Activated CD4-positive, alpha-beta T cell treated with anti-CD3 and anti-CD28 coated beads for 4 hours (primary cell): ENCODE measurements around the gene HNRNPA0.

ENCODE experiments used
- DNase-seq, 2 donors: peaks; one replicate each; pipeline ENCODE4 v3.0.0-alpha.2; 2020

Gene HNRNPA0

DNA sequence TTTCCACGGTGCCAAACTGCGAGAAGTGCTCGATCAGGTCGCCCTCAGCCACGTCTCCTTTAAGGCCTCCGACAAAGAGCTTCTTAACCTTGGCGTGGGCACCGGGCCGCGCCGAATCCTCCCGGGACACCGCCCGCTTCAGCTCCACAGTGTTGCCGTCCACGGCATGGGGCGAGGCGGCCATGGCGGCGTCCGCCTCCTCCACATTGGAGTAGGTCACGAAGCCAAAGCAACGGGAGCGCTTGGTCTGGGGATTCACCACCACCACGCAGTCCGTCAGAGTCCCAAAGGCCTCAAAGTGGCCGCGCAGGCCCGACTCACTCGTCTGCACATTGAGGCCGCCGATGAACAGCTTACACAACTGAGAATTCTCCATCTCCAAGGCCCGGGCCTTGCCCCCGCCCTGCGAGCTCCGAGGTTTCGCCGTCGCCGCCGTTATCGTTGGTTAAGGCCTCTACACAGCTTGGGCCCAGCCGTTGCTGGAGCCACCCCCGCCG, 424 bp downstream of the HNRNPA0 start:
- DNase-seq = no peak

DNA sequence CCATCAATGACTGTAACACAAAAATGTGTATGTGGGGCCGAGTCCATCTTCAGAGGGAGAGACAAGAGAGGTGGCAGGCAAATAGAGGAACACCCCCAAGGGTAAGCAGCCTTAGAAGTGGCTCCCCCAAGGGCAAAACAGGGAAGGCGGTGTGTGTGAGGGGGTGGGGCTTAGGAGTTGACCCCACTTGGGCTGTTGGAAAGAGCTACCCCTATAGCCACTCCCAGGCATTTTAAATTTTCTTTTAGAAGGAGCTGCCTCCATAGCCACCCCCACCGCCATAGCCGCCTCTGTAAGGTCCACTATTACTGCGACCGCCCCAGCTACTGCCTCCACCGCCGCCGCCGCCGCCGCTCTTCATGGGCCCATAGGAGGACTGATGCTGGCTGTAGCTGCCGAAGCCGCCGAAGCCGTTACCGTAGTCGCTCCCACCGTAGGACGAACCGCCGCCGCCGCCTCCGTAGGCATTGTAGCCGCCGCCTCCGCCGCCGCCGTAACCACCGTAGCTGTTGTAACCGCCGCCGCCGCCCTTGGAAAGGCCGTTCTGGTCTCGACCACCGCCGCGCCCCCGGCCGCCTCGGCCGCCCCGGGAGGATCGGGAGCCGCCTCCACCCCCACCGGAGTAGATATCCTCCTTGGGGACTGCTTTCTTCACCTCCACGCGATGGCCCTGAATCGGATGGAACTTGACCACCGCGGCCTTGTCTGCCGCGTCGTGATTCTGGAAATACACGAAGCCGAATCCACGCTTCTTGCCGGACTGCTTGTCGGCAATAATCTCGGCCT, 1.1 kb downstream of the HNRNPA0 start:
- peak; percentile 32 to 45 for DNase-seq

DNA sequence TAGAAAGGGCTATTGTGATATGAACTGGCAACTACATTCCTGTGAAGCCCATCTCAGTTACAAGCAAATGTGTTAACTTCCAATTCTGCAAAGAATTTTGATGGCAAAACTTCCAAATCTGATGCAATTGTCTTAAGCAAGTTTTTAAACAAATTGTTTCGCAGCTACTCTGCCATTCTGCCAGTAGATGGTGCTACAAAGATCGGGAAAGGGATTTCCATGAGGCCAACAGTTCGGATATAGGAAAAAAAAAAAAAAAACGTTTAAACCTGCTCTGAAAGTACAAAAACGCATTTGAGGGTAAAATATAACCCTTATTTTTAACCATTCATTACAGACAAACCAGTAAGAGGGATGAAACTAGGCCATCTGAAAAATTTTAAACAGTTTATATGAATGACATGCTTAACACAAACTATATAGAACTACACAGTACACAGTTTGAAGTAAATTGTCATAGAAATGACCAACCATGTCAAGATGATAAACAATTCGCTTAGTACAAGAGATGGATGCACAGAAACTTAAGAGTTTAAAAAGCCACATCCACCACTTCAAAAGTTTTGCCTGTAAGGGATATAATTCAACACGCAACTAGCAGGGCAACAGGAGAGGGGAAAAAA, 2.2 kb downstream of the HNRNPA0 start:
- no peak for DNase-seq

DNA sequence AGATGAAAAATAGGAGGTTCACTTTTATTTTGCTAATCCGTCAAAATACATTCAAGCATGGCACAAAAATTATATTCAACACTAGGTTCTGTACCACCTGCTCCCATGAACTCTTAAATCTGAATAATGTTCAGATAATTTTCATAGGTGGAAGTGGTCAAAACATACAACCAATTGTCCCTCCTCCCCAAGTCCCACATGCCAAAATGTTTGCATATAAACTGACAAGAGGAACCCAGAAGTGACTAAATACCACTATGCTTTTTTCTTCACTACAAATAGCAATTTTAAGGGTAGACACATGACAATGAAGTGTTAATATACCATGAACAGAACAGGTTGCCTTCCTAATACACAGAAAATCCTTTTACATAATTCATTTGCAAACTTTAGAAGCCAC, 3.7 kb downstream of the HNRNPA0 start:
- DNase-seq = no peak

DNA sequence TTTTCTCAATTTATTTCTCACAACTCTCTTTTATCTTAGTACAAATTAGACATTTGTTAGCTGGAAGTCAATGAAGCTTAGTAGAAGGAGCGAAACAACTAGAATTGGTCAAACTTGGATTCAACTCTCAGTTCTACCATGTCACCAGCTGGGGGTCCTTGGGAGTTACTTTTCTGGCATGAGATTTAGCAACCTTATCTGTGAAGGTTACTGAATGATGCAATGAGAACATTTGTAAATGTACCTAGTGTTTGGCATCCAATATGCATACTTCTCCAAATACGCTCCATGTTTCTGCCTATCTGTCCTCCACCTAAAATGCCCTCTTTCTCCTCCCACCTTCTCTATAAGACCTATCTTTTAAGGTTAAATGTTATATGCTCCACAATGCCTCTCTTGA, 6.3 kb downstream of the HNRNPA0 start:
- no peak for DNase-seq

DNA sequence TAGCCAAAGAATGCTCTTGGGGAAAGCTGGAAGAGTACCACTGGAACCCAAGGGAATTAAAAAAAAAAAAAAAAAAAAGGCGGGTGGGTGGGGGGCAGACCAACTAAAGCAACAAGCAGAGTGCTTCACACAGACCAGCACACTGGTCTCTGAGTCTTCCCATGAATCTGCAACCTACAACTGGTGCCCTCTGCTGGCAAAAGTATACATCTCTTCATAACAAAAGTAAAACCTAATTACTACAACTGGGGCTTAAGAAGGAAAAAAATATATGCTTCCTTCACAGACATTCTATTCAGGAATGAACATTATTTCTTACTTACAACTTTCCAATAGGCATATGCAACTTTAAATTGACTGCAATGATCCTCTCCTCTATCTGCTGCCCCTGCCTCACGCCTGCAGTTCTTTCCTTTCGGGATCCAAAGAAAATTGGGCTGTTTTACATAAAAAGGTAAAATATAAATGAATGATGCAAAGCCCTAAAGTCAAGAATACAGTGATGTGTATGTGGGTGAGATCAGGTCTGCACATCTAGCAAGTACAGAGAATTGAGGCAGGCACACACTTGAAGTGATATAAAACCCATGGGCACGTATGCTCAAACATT, 11.0 kb downstream of the HNRNPA0 start:
- peak; percentile 63 to 70 for DNase-seq

DNA sequence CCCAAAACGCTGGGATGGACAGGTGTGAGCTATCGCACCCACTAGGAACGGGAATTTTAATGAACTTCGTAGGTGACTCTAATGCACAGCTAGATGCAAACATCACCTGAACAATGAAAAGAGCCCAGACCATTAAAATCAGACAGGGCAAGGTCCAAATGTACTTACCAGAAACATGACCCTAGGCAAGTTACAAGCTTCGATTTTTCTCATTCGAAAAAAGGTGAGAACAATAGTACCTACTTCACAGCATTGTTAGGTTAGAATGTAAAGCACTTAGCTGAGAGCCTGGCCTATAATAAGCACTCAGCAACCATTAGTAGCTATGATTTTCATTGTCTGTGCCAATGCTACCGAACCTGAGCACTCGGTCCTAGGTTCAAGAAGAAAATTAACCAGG, 12.4 kb downstream of the HNRNPA0 start:
- DNase-seq = no peak

DNA sequence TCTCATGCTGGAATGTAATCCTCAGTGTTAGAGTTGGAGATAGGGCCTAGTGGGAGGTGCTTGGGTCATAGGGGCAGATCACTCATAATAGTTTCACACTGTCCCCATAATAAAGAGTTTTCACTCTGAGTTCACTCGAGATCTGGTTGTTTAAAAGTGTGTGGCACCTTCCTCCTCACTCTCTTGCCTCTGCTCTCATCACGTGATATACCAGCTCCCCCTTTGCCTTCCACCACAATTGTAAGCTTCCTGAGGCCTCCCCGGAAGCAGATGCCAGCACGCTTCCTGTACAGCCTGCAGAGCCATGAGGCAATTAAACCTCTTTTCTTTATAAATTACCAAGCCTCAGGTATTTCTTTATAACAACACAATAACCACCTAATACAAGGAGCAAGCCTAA, 14.4 kb downstream of the HNRNPA0 start:
- no peak for DNase-seq

DNA sequence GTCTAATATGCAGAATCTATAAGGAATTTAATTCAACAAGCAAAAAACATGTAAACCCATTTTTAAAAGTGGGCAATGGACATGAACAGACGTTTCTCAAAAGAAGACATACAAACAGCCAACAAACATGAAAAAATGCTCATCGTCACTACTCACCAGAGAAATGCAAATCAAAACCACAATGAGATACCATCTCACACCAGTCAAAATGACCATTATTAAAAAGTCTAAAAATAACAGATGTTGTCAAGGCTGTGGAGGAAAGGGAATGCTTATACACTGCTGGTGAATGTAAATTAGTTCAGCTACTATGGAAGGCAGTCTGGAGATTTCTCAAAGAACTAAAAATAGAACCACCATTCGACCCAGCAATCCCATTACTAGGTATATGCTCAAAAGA, 15.2 kb downstream of the HNRNPA0 start:
- no peak for DNase-seq

DNA sequence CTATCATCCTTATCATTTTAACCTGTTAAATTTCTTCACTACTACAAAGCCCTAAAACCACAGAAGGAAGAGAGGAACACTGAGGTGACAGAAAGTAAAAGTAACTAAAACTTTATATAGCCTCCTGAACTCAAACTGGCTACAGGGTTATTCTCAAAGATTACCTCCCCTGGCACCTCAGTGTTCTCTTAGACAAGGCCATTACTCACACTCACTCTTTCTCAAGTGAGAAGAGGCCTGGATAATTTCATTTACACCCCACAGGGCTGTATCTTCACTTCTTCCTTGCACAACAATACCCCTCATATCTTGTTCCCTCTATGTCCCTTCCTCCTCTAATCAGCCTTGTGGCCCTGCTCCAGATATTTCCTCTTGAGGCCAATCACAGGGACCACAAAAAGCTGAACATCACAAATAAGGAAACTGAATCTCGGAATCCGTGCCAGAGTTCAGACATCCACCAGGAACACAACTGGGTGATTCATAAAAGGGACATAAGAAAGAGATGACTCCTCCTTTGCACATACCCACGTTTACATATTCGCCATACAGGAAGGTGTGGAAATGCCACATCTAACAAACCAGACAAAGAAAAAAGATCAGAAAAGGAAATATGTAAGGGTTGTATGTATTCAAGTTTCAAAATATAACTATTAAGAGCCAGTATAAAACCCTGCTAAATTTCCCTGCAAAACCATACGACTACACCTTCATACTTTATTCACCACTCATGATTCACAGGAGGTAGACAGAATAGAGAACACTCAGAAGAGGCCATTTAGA, 16.6 kb downstream of the HNRNPA0 start:
- DNase-seq = peak; percentile 19 to 24

DNA sequence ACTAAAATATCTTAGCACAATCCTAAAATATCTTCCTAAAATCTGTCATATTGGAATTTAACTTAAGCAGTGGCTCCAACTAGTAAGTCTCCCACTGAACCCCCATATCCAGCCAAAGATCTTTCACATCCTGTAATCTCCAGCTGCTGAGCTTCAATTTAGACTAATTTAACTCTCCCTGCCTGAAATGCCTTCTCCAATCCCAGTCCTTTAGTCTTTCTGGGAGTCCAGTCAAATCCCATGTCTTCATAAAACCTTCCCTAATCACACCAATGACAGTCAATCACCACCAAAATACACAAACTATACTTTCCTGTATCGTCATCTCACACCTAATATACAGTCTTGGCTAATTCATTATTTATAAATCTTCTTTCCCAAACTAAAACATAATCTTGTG, 17.7 kb downstream of the HNRNPA0 start:
- DNase-seq = no peak

DNA sequence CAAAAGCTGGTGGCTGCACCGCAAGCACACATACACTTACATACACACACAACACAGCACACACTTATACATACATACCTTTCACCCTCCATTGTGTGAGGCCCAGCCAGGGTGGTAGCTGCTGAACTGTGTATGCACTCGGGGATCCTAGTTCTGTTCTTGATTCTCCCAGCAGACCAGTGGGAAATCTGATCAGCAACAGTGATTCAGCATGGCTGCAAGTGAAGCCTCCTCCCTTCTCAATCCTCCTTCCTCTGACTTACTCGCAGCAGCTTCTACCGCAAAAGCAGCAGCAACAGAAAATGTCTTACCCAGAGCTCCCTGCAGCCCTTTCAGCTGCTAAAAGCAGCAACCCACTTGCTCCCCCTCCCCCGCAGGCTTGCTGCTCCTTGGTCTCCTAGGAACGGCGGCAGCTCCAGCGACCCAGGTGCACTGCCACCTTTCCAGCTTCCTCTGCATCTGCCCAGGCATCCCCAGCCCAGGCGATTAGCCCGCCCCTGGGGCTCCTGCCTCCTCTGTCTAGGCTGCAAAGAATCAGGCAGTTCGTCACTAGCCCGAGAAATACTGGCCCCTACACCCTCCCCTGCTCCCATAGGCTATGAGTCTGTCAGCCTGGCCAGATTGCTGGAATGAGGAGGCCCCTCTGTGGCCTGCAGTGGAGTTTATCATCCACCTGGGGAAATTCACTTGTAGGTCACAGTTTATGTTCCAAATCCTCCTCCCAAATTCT, 18.4 kb downstream of the HNRNPA0 start, which contains the start of gene KLHL3:
Gene KLHL3, minus strand, starts transcription at position 535 of the 730 bp plus-strand sequence. Its CDS starts 443 bp downstream, at position 92.
- DNase-seq = peak; percentile 21 to 22

DNA sequence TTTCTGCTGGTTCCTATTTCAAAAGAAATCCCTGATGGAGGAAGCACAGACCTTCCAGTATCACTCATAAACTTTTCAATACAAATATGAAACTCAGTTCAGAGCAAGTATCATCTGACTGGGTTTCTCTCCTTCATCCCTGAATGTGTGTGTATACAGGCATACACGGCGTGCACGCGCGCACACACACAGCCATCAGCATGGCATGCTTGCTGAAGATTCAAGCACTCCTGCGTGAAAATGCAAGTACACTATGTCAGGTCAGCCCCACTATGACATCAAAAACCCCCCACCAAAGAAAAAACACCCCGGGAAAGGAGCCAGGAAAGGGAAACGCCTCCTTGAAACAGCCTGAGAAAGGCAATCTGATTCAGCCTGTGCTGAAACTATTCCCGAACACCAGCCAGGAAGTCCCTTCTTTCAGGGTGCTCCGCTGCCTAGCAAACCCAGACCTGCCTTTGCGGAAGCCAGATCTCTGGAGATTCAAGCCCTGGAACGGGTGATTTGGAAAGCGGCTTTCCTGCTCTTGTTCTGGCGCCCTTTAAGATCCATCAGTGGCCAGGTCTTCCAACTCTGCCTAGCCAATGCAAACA, 19.1 kb downstream of the HNRNPA0 start:
- DNase-seq = peak in 1 of 2 donors; percentile 16

DNA sequence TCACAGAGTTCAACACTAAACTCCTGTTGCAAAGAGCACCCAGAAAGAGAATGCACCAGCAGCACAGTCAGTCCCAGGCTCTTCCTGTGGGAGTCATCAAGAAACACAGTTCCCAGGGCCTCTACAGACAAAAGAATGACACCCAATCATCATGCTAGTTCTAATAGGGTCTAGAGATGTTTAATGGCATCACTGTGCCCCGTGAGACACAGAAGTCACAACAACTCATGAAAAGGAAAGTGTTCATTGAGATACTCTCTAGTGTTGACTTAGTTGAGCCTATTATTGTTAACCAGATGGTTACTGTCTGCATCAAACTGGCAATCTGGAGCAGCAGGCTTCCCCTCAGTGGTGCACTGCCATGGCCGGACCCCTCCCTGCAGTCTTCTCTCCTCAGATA, 19.8 kb downstream of the HNRNPA0 start:
- DNase-seq = no peak

DNA sequence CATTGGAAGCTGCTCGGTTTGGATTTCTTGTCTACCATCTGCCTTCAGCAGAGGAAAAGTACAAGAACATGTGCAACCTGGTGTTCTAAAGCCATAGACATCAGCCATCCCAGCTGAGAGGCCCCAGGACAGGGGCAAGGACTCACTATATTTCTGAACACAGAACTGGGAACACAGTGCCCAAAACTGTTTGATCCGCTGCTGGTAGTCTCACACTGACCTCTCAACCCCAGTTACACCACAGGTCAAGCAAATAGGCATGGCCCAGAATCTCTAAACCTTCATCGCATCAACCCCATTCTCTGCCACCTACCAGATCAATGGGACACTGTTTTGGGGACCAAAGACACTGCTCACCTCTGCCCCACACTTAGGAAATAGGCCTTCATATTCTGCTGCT, 20.2 kb downstream of the HNRNPA0 start:
- no peak for DNase-seq

DNA sequence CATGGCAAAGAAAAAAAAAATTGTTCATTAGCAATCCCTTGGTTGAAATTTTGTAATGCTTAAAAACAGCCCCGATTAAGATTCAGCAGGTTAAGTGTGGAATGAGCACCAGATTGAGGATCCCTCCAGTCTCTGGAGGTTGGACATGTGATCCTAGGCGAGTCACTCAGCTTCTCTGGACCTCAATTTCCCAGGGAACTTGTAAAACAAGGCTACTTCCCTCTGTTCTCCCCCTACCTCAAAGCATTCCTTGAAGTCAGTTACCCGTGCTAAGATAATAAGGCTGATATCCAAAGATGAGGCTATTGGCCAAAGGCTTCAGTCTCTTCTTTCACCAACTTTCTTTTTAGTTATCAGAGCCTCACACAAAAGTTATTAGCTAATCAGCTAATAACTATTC, 21.2 kb downstream of the HNRNPA0 start:
- DNase-seq = no peak

DNA sequence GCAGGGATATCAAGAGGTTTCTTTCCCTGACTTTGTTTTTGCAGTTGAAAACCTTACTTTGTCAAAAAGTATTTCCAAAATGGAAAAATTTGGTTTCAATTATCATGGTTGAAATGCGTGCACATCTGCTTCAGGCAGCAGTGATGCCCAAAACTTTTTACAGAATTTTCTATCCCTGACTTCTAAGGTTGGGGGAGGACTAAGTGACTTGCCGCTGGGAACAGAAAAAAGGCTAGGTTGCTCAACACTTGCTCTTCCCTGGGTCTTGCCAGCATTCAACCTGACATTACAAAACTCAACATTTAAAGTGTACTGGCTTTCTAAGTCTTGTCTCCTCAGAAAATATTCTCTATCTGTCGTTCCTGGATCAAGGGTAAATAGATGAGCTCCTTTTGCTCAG, 23.0 kb downstream of the HNRNPA0 start:
- no peak for DNase-seq

DNA sequence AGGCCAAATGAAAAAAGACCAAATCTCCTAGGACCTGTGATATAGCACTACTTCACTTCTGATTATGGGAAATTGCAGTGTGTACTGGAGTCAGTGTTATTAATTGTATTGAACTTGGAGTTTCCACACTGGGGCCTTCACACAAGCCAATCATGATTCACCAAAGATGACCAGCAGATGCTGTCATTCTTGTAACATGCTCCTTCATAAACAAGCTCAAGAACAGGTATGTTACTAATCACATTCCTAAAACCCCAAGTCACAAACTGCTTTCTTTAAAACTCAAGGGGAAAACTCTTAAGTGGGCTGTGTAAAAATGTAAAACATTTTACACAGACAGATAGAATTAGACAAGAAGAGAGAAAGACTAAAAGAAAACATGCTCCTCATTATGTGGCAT, 23.8 kb downstream of the HNRNPA0 start:
- no peak for DNase-seq

DNA sequence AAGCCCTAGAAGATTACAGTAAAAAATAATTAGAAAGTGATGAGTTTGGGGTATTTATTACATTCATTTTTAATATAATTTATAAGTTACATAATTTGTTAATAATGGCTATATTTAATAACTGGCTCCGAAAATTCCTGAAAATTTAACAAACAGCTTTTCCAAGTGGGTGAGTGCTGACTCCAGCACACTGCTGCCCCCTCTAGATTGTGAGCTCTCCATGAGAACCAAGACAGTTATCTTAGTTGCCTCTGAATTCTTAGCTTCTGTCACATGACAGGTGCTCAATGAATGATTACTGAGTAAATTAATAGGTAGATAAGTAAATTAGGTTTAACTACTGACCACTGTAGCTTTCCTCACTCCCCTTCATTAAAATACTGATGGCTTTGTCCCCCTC, 26.1 kb downstream of the HNRNPA0 start:
- no peak for DNase-seq

DNA sequence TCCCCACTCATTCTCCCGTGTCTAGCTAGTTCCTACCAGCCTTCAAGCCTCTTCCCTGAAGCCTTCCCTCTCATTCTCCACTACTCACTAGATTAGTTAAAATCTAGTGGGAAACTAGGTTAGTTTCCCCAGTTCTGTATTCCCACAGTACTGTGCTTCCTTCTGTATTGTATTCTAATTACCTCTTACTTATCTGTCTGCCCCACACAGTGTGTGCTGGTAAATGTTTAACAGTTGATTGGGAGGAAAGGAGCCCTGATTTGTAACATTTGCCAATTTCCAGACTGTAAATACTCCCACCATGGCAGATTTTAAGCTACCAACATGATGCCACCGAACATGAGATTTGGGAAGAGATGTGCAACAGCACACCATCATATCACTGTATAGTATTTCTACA, 26.5 kb downstream of the HNRNPA0 start:
- DNase-seq = no peak

DNA sequence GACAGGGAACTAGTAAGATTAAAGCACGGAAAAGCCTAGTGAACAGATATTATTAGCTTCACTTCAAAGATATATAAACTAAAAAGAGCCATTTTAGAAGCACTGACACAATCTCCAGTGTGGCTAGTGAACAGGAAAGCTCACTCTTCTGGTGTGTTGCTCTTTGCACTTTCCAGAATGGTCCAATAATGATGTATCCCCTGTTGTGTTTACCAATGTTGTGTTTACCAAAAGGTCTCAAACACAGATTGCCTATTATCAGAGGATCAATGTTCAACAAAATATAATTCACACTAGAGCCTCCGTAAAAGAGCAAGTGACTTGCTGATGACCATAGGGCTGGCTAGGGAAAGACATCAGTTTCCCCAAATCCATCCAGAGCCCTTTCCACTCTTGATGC, 29.9 kb downstream of the HNRNPA0 start:
- DNase-seq = no peak

DNA sequence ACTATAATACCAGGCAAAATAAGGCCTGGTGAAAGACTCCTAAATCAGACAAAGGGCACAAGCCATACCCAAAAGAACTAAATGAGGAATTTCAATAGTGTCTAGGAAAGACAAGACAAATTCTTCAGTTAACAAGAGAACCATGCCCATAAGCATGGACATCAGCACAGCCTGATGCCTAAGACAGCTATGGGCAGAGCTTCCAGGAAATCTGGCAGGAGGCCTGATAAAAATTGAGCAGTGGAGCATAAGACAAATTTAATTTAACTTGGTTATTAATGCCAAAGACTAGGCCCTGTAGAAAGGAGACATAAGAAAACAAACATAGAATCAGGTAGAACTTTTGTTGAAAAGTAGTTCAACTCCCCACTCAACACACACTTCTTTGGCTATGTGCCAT, 35.6 kb downstream of the HNRNPA0 start:
- DNase-seq = no peak
